SK-N-SH (cell line): Measurements from ENCODE around the gene MLXIPL. TPM values are rescaled to one million over a fixed set of nuclear protein-coding genes. Genes with fewer than 3 reads are reported as not detected.
A peak's percentile ranks its signal among the peaks of the same experiment; 100 is the strongest.

Experiments used
- CTCF ChIA-PET: fragments of 300-600, 350-600 bp; formaldehyde crosslinking; extraction: SDS; loops from one replicate; lab custom pipeline; 2021; lab: Yijun Ruan, JAX
- POLR2A ChIA-PET: fragments of 350-600 bp; sonication (Branson Sonifier 250); formaldehyde crosslinking; extraction: SDS; loops from one replicate; lab custom pipeline; 2020; ENCODE audit warnings: antibody characterized with exemption, inconsistent platforms; lab: Yijun Ruan, JAX
- DNase-seq: peaks from one replicate; pipeline ENCODE4 v3.0.0; 2012
- H2AFZ ChIP-seq: fragments of 200-600 bp; sonication (generic); 2 replicates; pipeline ENCODE4 v1.8.1; 2016; ENCODE audit warnings: antibody characterized with exemption, mild to moderate bottlenecking, low read depth
- H3F3A ChIP-seq: fragments of 200-600 bp; sonication (generic); replicated peaks from 2 replicates; pipeline ENCODE3; 2016; ENCODE audit warnings: antibody characterized with exemption, mild to moderate bottlenecking; ENCODE audit not compliant: insufficient read depth
- H3K27ac ChIP-seq, 2 experiments: fragments of 200-500 bp in 1 of 2; fragments of 200-600 bp in 1 of 2; sonication (Bioruptor generic) in 1 of 2; sonication (generic), shearing (Covaris generic) in 1 of 2; 2 replicates each; pipeline versions ENCODE4 v1.5.1 to v1.6.1; 2014 to 2016; ENCODE audit warnings: low read depth in 2 of 2, inconsistent platforms in 1 of 2, low read length in 1 of 2, mild to moderate bottlenecking in 1 of 2, mixed read lengths in 1 of 2
- H3K27me3 ChIP-seq: fragments of 200-600 bp; sonication (generic), shearing (Covaris generic); 2 replicates; pipeline ENCODE4 v1.6.1; 2016; ENCODE audit warnings: mixed run types; ENCODE audit not compliant: insufficient read depth
- H3K36me3 ChIP-seq, 2 experiments: fragments of 200-500 bp in 1 of 2; fragments of 200-600 bp in 1 of 2; sonication (Bioruptor generic) in 1 of 2; sonication (generic) in 1 of 2; replicated peaks in 1 of 2; 2 replicates each; pipeline versions ENCODE3 to v1.5.1; 2014 to 2016; ENCODE audit warnings: low read length in 1 of 2, mild to moderate bottlenecking in 1 of 2; ENCODE audit not compliant: insufficient read depth in 2 of 2, control insufficient read depth in 1 of 2
- H3K4me1 ChIP-seq, 2 experiments: fragments of 200-500 bp in 1 of 2; fragments of 200-600 bp in 1 of 2; sonication (Bioruptor generic) in 1 of 2; sonication (generic), shearing (Covaris generic) in 1 of 2; 2 replicates each; pipeline versions ENCODE4 v1.5.1 to v1.6.1; 2014 to 2016; ENCODE audit warnings: low read depth in 1 of 2, low read length in 1 of 2, mixed run types in 1 of 2; ENCODE audit not compliant: insufficient read depth in 2 of 2, control insufficient read depth in 1 of 2
- H3K4me2 ChIP-seq: fragments of 200-600 bp; sonication (generic), shearing (Covaris generic); 2 replicates; pipeline ENCODE4 v1.6.1; 2017; ENCODE audit warnings: mixed run types
- H3K4me3 ChIP-seq, 2 experiments: fragments of 200-500 bp in 1 of 2; fragments of 200-600 bp in 1 of 2; sonication (Bioruptor generic) in 1 of 2; sonication (generic), shearing (Covaris generic) in 1 of 2; 2 replicates each; pipeline versions ENCODE4 v1.5.1 to v1.8.1; 2014 to 2016; ENCODE audit warnings: low read depth in 2 of 2, inconsistent platforms in 1 of 2, low read length in 1 of 2, mild to moderate bottlenecking in 1 of 2, mixed read lengths in 1 of 2, moderate library complexity in 1 of 2
- H3K79me2 ChIP-seq: fragments of 200-600 bp; sonication (generic); 2 replicates; pipeline ENCODE4 v1.8.1; 2017; ENCODE audit warnings: mild to moderate bottlenecking; ENCODE audit not compliant: insufficient read depth
- H3K9ac ChIP-seq: fragments of 200-600 bp; sonication (generic); 2 replicates; pipeline ENCODE4 v1.6.1; 2017; ENCODE audit warnings: mixed run types
- H3K9me2 ChIP-seq: fragments of 200-600 bp; sonication (generic); 2 replicates; pipeline ENCODE4 v1.6.1; 2017; ENCODE audit warnings: mixed run types
- H3K9me3 ChIP-seq: fragments of 200-600 bp; sonication (generic); 2 replicates; pipeline ENCODE4 v1.6.1; 2017; ENCODE audit warnings: mixed run types, mild to moderate bottlenecking, moderate library complexity
- H4K20me1 ChIP-seq: fragments of 200-600 bp; sonication (generic); 2 replicates; pipeline ENCODE4 v1.6.1; 2017; ENCODE audit warnings: mild to moderate bottlenecking, mixed run types; ENCODE audit not compliant: insufficient read depth
- CHD2 ChIP-seq: fragments of 150-350 bp; IDR thresholded peaks from 2 replicates; pipeline ENCODE4 v1.6.1; 2018; ENCODE audit warnings: low read length; ENCODE audit not compliant: partially characterized antibody
- ELF1 ChIP-seq: IDR thresholded peaks from 2 replicates; pipeline ENCODE4 v1.4.0; 2012
- FOXJ3 ChIP-seq: sonication (generic); formaldehyde crosslinking; IDR thresholded peaks from 2 replicates; pipeline ENCODE4 v1.5.1; 2020; ENCODE audit warnings: mild to moderate bottlenecking, missing genetic modification reagents
- MEF2A ChIP-seq: IDR thresholded peaks from 2 replicates; pipeline ENCODE4 v1.4.0; 2012; ENCODE audit warnings: low read depth, borderline replicate concordance
- RAD21 ChIP-seq: IDR thresholded peaks from 2 replicates; pipeline ENCODE4 v1.6.1; 2012; ENCODE audit warnings: mild to moderate bottlenecking, low read length
- SIN3A ChIP-seq: IDR thresholded peaks from 2 replicates; pipeline ENCODE4 v1.6.1; 2012; ENCODE audit warnings: low read depth, mild to moderate bottlenecking, low read length, moderate library complexity, borderline replicate concordance
- TEAD4 ChIP-seq: IDR thresholded peaks from 2 replicates; pipeline ENCODE4 v1.4.0; 2012; ENCODE audit warnings: mild to moderate bottlenecking, borderline replicate concordance; ENCODE audit not compliant: insufficient read depth
- WGBS: methylation state at CpG from one replicate; pipeline ENCODE4 v1.1.6; 2017; ENCODE audit warnings: low lambda C conversion rate; 5-methylcytosine and 5-hydroxymethylcytosine counted together
- polyA plus RNA-seq, 3 experiments: library from polyadenylated mRNA; depleted of rRNA; stranded (reverse); fragments of >200 nt; gene quantifications; 2 replicates each; pipeline ENCODE4 v1.2.3, GENCODE V29; 2012
- TF ChIP-seq, protein P1 (sequence below): IDR thresholded peaks from 2 replicates; pipeline ENCODE4 v1.4.0; 2012; ENCODE audit warnings: low read depth, borderline replicate concordance
- TF ChIP-seq, protein P2 (sequence below): fragments of 150-350 bp; IDR thresholded peaks from 2 replicates; pipeline ENCODE4 v1.6.1; 2017; ENCODE audit warnings: antibody characterized with exemption, low read length, low read depth, borderline replicate concordance
- TF ChIP-seq, protein P3 (sequence below): IDR thresholded peaks from 2 replicates; pipeline ENCODE4 v1.4.0; 2012; ENCODE audit warnings: low read depth, borderline replicate concordance
- TF ChIP-seq, protein P4 (sequence below): fragments of 150-350 bp; IDR thresholded peaks from 2 replicates; pipeline ENCODE4 v1.6.1; 2016; ENCODE audit warnings: mild to moderate bottlenecking, low read depth, low read length

Gene MLXIPL
- polyA plus RNA-seq, 1 of the 3 experiments (the other 2 are of a cell fraction) = 0.21 TPM

DNA sequence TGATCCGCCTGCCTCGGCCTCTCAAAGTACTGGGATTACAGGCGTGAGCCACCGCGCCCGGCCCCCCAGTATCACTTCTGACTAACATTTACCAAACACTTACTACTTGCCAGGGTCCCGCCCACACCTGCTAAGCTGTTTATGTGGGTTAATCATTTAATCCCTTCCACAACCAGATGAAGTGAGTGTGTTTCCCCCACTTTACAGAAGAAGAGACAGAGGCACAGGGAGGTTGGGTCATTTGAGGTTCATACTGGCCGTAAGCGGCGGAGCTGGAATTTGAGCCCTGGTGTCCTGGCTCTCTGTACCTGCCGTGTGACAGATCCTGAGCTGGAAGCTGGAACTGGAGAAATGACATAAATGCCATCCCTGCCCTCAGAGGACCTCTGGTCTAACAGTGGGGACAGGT lies 28.2 kb upstream of the MLXIPL start:
- WGBS = 59% methylated on average over 11 of the region's 11 CpGs
- CTCF ChIA-PET = interaction anchor here (1.3 to 3.1 kb wide), 7 partner anchors 15 to 83 kb away, joined by 4 to 12 read pairs (median 6); partner anchors contain the start of gene VPS37D
- no peaks in the 10 kb centered on the region for H3K79me2 ChIP-seq

DNA sequence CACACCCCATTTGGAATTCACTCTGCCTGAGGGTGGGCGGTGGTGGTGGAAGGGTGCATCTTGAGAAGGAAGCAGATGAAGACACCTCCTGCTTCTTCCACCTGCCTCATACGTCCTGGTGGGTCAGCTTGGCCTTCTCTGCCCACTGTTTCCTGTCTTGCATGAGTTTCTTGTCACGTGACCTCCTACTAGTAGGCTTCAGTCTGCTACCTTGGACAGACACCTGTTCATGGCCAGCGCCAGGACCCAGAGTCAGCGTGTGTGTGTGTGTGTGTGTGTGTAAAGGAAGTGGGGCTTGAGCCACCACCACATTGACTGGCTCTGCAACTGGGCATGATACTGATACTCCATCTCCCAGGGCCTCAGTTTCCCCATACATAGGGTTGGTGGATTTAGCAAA lies 26.2 kb upstream of the MLXIPL start:
- H3K79me2 ChIP-seq = no peaks in the 10 kb centered on the region
- no peaks in the 10 kb centered on the region for H3K9me3 ChIP-seq
- no peaks in the 10 kb centered on the region for H4K20me1 ChIP-seq
- TF ChIP-seq SIN3A = no peak
- TF ChIP-seq TEAD4 = no peak
- TF ChIP-seq, protein P1, sequence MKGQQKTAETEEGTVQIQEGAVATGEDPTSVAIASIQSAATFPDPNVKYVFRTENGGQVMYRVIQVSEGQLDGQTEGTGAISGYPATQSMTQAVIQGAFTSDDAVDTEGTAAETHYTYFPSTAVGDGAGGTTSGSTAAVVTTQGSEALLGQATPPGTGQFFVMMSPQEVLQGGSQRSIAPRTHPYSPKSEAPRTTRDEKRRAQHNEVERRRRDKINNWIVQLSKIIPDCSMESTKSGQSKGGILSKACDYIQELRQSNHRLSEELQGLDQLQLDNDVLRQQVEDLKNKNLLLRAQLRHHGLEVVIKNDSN = peak; percentile 30; the same call in 1 of the 2 replicates
- no peak for TF ChIP-seq RAD21
- TF ChIP-seq, protein P2, sequence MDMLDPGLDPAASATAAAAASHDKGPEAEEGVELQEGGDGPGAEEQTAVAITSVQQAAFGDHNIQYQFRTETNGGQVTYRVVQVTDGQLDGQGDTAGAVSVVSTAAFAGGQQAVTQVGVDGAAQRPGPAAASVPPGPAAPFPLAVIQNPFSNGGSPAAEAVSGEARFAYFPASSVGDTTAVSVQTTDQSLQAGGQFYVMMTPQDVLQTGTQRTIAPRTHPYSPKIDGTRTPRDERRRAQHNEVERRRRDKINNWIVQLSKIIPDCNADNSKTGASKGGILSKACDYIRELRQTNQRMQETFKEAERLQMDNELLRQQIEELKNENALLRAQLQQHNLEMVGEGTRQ = no peak
- TF ChIP-seq FOXJ3 = no peak
- no peak for TF ChIP-seq ELF1
- no peak for TF ChIP-seq CHD2
- TF ChIP-seq, protein P3, sequence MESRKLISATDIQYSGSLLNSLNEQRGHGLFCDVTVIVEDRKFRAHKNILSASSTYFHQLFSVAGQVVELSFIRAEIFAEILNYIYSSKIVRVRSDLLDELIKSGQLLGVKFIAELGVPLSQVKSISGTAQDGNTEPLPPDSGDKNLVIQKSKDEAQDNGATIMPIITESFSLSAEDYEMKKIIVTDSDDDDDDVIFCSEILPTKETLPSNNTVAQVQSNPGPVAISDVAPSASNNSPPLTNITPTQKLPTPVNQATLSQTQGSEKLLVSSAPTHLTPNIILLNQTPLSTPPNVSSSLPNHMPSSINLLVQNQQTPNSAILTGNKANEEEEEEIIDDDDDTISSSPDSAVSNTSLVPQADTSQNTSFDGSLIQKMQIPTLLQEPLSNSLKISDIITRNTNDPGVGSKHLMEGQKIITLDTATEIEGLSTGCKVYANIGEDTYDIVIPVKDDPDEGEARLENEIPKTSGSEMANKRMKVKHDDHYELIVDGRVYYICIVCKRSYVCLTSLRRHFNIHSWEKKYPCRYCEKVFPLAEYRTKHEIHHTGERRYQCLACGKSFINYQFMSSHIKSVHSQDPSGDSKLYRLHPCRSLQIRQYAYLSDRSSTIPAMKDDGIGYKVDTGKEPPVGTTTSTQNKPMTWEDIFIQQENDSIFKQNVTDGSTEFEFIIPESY = no peak
- TF ChIP-seq, all 33 proteins: peak for 1
- Histone ChIP-seq H3K27me3 (peaks cover 77% of the 10 kb centered on the region), H3K4me2 (no peak overlapping the region), H3F3A (peaks cover 13% of the 10 kb centered on the region), H3K27ac (no peak overlapping the region), H3K4me3 (no peak overlapping the region), H3K4me1 (peaks cover 0 to 2% of the 10 kb centered on the region in 2 experiments; a peak in 1 of 4 replicates), H3K36me3 (no peaks in the 10 kb centered on the region), H3K9me2 (no peaks in the 10 kb centered on the region), H2AFZ (no peak overlapping the region), H3K9ac (no peak overlapping the region)
- DNase-seq = no peak
- ChIA-PET CTCF (interaction anchor here (0.6 to 1.5 kb wide), 3 partner anchors 37 to 52 kb away, joined by 3 to 6 read pairs (median 3); no protein-coding TSS in a partner anchor), POLR2A (no interaction called here)
- WGBS = 38% methylated on average over 5 of the region's 5 CpGs

More for the DNA sequence above, 28.2 kb upstream of the MLXIPL start:
- no peak overlapping the region for H3K4me2 ChIP-seq
- no peaks in the 10 kb centered on the region for H3K36me3 ChIP-seq
- H3F3A ChIP-seq = peaks cover 8% of the 10 kb centered on the region
- no peak overlapping the region for H3K9ac ChIP-seq
- H2AFZ ChIP-seq = no peak overlapping the region
- POLR2A ChIA-PET = no interaction called here
- no peaks in the 10 kb centered on the region for H3K9me2 ChIP-seq
- H4K20me1 ChIP-seq = no peaks in the 10 kb centered on the region
- H3K27me3 ChIP-seq = peaks cover 68% of the 10 kb centered on the region
- no peak for DNase-seq
- no peaks in the 10 kb centered on the region; a peak in 1 of 4 replicates for H3K4me1 ChIP-seq
- TF ChIP-seq, protein P4, sequence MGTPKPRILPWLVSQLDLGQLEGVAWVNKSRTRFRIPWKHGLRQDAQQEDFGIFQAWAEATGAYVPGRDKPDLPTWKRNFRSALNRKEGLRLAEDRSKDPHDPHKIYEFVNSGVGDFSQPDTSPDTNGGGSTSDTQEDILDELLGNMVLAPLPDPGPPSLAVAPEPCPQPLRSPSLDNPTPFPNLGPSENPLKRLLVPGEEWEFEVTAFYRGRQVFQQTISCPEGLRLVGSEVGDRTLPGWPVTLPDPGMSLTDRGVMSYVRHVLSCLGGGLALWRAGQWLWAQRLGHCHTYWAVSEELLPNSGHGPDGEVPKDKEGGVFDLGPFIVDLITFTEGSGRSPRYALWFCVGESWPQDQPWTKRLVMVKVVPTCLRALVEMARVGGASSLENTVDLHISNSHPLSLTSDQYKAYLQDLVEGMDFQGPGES = no peak
- TF ChIP-seq FOXJ3 = no peak
- TF ChIP-seq MEF2A = no peak
- no peak overlapping the region for H3K4me3 ChIP-seq
- no peaks in the 10 kb centered on the region for H3K9me3 ChIP-seq
- no peak overlapping the region for H3K27ac ChIP-seq
